OCI-LY3 (cell line): ENCODE data around the gene ATP2A3.

Source experiments
- CTCF ChIP-seq: fragments of 200-600, 300-600 bp; sonication (generic); IDR thresholded peaks from 2 replicates; pipeline ENCODE4 v1.5.1; 2014; ENCODE audit warnings: antibody characterized with exemption, low read length, low read depth
- EZH2phosphoT487 ChIP-seq: fragments of 200-600 bp; shearing (Covaris generic); IDR thresholded peaks from 2 replicates; pipeline ENCODE4 v1.6.1; 2018; ENCODE audit warnings: antibody characterized with exemption, mixed run types, low read depth

DNA sequence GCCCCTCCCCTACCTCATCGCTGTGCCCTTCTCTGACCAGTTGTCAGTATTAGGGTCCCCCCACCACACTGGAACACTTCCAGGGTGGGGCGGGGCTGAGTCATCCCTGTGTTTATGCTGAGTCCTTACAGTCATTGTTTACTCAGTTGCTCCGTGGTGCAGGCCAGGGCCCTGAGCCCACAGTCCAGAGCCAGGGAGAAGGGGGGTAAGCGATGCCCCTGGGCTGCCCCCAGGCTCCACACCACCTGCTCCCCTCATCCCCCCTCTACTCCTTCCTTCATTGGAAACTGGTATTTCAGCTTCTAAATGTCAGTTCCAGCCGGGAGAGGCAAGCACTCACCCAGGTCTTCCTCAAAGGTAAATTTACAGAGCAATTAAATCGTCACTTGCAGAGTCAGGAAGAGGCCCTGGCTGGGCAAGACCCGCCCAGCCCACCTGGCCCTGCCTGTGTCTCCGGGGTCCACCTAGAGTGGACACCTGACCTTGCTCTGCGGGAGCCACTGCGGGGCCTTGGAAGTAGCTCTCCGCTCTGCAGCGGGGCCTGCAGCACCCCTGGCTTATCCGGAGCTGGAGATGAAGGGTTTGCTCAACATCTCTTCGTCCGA is 4.8 kb downstream of the ATP2A3 start:
- no peak for TF ChIP-seq CTCF
- TF ChIP-seq EZH2phosphoT487 = no peak
